ENCODE data around the gene NT5DC2.

- no peak for TF ChIP-seq CTCF (conservative IDR thresholded peaks at IDR 0.05 in 1 of 2, IDR thresholded peaks at IDR 0.05 in 1 of 2; ENCODE audit: extremely low read depth in 1 of 2, insufficient read depth in 1 of 2, low read depth in 1 of 2, low read length in 2 of 2)
- TF ChIP-seq EZH2 (IDR thresholded peaks at IDR 0.05; ENCODE audit: borderline replicate concordance, low read length), result no peak
These were observed 38.7 kb downstream of the NT5DC2 start, which contains the start of gene STAB1 for GRCh38 chr3:52494886-52495495.
